ENCODE data around the gene VEPH1.

Gene VEPH1

GRCh38 chr3:157533298-157534070, 30.3 kb upstream of the VEPH1 start:
- CTCF ChIA-PET: interaction anchor here (0.6 to 7.7 kb wide), 61 partner anchors 9 to 1256 kb away, joined by 3 to 150 read pairs (median 5); partner anchors contain the start of genes PTX3, RSRC1 and VEPH1
- POLR2A ChIA-PET: interaction anchor here (0.5 to 2.2 kb wide), 4 partner anchors 9 to 97 kb away, joined by 3 to 6 read pairs (median 4); partner anchors contain the start of gene PTX3
- TF ChIP-seq CTCF (IDR thresholded peaks at IDR 0.05; ENCODE audit: insufficient read depth, low read length, missing control alignments): no peak
- H3K4me3 ChIP-seq (ENCODE audit: low read depth, low read length): peak overlapping the region; percentile 36
- peak; percentile 65 for DNase-seq (ENCODE audit: low read depth, low spot score)

GRCh38 chr3:157532529-157533297, 29.5 kb upstream of the VEPH1 start:
- CTCF ChIA-PET: interaction anchor here (0.7 to 7.7 kb wide), 77 partner anchors 9 to 1245 kb away, joined by 3 to 150 read pairs (median 4); partner anchors contain the start of genes PTX3, RSRC1 and VEPH1
- H3K4me3 ChIP-seq (ENCODE audit: low read depth, low read length): peak overlapping the region; percentile 44
- peak; percentile 59 for TF ChIP-seq CTCF (IDR thresholded peaks at IDR 0.05; ENCODE audit: insufficient read depth, low read length, missing control alignments)
- POLR2A ChIA-PET: interaction anchor here (0.5 to 2.2 kb wide), 6 partner anchors 10 to 1111 kb away, joined by 3 to 6 read pairs (median 4); partner anchors contain the start of genes GFM1, PTX3 and SHOX2
- peak; percentile 71 for DNase-seq (ENCODE audit: low read depth, low spot score)

GRCh38 chr3:157531771-157532170, 28.6 kb upstream of the VEPH1 start:
- peak overlapping the region; percentile 44 for H3K4me3 ChIP-seq (ENCODE audit: low read depth, low read length)
- ChIA-PET CTCF (interaction anchor here (0.7 to 7.7 kb wide), 59 partner anchors 10 to 1131 kb away, joined by 3 to 150 read pairs (median 5); partner anchors contain the start of gene VEPH1), POLR2A (interaction anchor here (0.7 to 2.2 kb wide), 4 partner anchors 41 to 1112 kb away, joined by 3 to 6 read pairs (median 4); partner anchors contain the start of genes GFM1 and SHOX2)
- TF ChIP-seq CTCF (IDR thresholded peaks at IDR 0.05; ENCODE audit: insufficient read depth, low read length, missing control alignments): no peak
- no peak for DNase-seq (ENCODE audit: low read depth, low spot score)

- H3K4me3 ChIP-seq (ENCODE audit: low read depth, low read length): no peak overlapping the region
- DNase-seq (ENCODE audit: low read depth, low spot score): no peak
- TF ChIP-seq CTCF (IDR thresholded peaks at IDR 0.05; ENCODE audit: insufficient read depth, low read length, missing control alignments): no peak
- ChIA-PET POLR2A (interaction anchor here (1.3 to 2.2 kb wide), 2 partner anchors 41 to 356 kb away, joined by 4 to 6 read pairs; no protein-coding TSS in a partner anchor), CTCF (interaction anchor here (0.8 to 7.7 kb wide), 28 partner anchors 9 to 1128 kb away, joined by 3 to 150 read pairs (median 5); no protein-coding TSS in a partner anchor)
Observed at GRCh38 chr3:157531301-157531660, 28.1 kb upstream of the VEPH1 start.

- CTCF ChIA-PET: interaction anchor here (0.8 to 7.7 kb wide), 20 partner anchors 9 to 1128 kb away, joined by 3 to 150 read pairs (median 4); no protein-coding TSS in a partner anchor
- POLR2A ChIA-PET: interaction anchor here (1.3 kb wide), 1 partner anchor 356 kb away, joined by 4 read pairs; no protein-coding TSS in a partner anchor
- peak overlapping the region; percentile 6; the same call in 1 of the 2 replicates for H3K4me3 ChIP-seq (ENCODE audit: low read depth, low read length)
- TF ChIP-seq CTCF (IDR thresholded peaks at IDR 0.05; ENCODE audit: insufficient read depth, low read length, missing control alignments): no peak
- no peak for DNase-seq (ENCODE audit: low read depth, low spot score)
Observed at GRCh38 chr3:157530637-157531300, 27.6 kb upstream of the VEPH1 start.

Measured in AG04449 (cell line).